Measurements from ENCODE around the gene GALNT2. TPM values are rescaled to one million over a fixed set of nuclear protein-coding genes. Genes with fewer than 3 reads are reported as not detected.

The GALNT2 gene
- total RNA-seq, 1 experiment from 2014 or later, result 114 TPM

DNA sequence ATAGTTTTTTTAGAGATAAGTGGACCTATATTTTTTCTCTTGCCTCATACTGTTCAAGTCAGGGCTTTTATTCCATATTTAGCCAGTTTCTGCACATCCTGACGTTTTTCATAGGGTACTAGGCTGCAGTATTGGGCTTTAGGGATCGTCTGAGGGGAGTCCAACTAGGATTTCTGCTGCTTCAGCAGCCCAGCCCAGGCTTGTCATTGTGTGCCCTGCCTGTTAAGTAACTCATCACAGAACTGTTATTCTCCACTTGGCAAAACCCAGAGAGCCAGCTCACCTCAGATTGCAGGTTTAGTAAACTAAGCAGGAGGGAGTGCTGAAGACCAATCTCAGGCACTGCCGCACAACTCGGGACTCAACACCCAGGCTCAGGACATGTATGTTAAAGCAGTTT lies 2.8 kb downstream of the GALNT2 start:
- peaks cover 56% of the 10 kb centered on the region for H3K4me1 Mint-ChIP-seq (ENCODE audit: insufficient read depth, unreplicated experiment)
- ChIA-PET CTCF (interaction anchor here (0.6 to 4.7 kb wide), 16 partner anchors 9 to 813 kb away, joined by 3 to 82 read pairs (median 4); no protein-coding TSS in a partner anchor), POLR2A (interaction anchor here (0.6 to 7.5 kb wide), 20 partner anchors 9 to 1350 kb away, joined by 3 to 166 read pairs (median 3); partner anchors contain the start of genes TAF5L and URB2)
- TF ChIP-seq, protein P1, sequence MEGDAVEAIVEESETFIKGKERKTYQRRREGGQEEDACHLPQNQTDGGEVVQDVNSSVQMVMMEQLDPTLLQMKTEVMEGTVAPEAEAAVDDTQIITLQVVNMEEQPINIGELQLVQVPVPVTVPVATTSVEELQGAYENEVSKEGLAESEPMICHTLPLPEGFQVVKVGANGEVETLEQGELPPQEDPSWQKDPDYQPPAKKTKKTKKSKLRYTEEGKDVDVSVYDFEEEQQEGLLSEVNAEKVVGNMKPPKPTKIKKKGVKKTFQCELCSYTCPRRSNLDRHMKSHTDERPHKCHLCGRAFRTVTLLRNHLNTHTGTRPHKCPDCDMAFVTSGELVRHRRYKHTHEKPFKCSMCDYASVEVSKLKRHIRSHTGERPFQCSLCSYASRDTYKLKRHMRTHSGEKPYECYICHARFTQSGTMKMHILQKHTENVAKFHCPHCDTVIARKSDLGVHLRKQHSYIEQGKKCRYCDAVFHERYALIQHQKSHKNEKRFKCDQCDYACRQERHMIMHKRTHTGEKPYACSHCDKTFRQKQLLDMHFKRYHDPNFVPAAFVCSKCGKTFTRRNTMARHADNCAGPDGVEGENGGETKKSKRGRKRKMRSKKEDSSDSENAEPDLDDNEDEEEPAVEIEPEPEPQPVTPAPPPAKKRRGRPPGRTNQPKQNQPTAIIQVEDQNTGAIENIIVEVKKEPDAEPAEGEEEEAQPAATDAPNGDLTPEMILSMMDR (IDR thresholded peaks at IDR 0.05; ENCODE audit: unreplicated experiment), result no peak
- H3K27ac Mint-ChIP-seq (ENCODE audit: low read depth, unreplicated experiment), result peak overlapping the region; percentile 59
- peak overlapping the region; percentile 91 for H3K4me3 Mint-ChIP-seq (ENCODE audit: unreplicated experiment)
- no peaks in the 10 kb centered on the region for H3K27me3 Mint-ChIP-seq (ENCODE audit: insufficient read depth, unreplicated experiment)
- no peaks in the 10 kb centered on the region for H3K9me3 Mint-ChIP-seq (ENCODE audit: unreplicated experiment)
- no TSS peak for BruUV-seq (replicated peaks)
- intact Hi-C loops (cut with micrococcal nuclease), result loop anchor here (2.0 to 5.0 kb wide), 6 partner anchors 35 to 241 kb away; no protein-coding TSS in a partner anchor
- no peak for DNase-seq (ENCODE audit: unreplicated experiment)
- no peaks in the 10 kb centered on the region for H3K36me3 Mint-ChIP-seq (ENCODE audit: insufficient read depth, unreplicated experiment)

DNA sequence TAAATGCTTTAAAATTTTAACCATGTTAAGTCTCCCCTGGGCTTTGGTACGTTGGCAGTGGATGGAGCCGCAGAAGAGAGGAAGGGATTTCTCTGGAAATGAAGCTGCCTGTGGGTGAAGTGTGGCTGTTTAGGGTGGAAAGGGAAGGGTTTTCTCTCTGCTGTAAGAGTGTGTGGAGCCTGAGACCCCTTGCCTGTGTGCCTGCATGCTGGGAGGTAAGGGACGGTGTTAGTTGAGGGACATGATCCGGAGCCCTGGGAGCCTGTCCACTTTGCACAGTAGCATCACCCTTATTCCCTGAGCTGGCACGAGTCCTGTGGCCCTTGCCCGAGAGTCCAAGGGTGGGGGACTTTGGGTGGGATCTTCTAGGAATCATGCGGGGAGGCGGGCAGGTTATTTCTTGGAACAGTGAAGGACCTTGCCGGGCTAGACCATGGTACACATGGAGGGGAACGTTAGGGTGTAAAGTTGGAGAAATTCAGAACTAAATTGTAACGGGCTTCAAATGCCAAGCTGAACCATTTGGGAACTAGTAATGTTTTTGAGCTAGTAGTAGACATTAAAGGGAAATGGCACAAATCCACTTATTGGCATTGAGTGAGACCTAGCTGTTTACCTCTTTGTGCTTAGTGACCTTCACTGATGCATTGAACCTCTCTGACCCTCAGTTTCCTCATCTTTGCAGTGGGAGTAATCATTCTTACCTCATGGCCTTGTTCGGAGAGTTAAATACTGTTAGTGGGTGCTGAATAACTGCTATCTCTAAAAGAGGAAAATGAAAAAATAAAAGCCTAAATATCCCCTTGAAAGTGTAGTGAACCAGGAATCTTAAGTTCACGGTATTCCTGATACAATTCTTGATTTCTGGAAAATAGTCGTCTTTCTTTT lies 3.5 kb downstream of the GALNT2 start:
- H3K27ac Mint-ChIP-seq (ENCODE audit: low read depth, unreplicated experiment), result peak overlapping the region; percentile 59
- H3K27me3 Mint-ChIP-seq (ENCODE audit: insufficient read depth, unreplicated experiment), result no peaks in the 10 kb centered on the region
- H3K36me3 Mint-ChIP-seq (ENCODE audit: insufficient read depth, unreplicated experiment), result no peaks in the 10 kb centered on the region
- ChIA-PET CTCF (interaction anchor here (0.6 to 4.7 kb wide), 13 partner anchors 8 to 814 kb away, joined by 3 to 82 read pairs (median 4); no protein-coding TSS in a partner anchor), POLR2A (interaction anchor here (0.6 to 7.5 kb wide), 14 partner anchors 8 to 513 kb away, joined by 3 to 166 read pairs (median 4); no protein-coding TSS in a partner anchor)
- TF ChIP-seq, protein P1 (IDR thresholded peaks at IDR 0.05; ENCODE audit: unreplicated experiment), result no peak
- H3K4me3 Mint-ChIP-seq (ENCODE audit: unreplicated experiment), result no peak overlapping the region
- peaks cover 56% of the 10 kb centered on the region for H3K4me1 Mint-ChIP-seq (ENCODE audit: insufficient read depth, unreplicated experiment)
- intact Hi-C loops (cut with micrococcal nuclease), result no loop called here
- BruUV-seq (replicated peaks), result no TSS peak
- H3K9me3 Mint-ChIP-seq (ENCODE audit: unreplicated experiment), result no peaks in the 10 kb centered on the region
- no peak for DNase-seq (ENCODE audit: unreplicated experiment)

DNA sequence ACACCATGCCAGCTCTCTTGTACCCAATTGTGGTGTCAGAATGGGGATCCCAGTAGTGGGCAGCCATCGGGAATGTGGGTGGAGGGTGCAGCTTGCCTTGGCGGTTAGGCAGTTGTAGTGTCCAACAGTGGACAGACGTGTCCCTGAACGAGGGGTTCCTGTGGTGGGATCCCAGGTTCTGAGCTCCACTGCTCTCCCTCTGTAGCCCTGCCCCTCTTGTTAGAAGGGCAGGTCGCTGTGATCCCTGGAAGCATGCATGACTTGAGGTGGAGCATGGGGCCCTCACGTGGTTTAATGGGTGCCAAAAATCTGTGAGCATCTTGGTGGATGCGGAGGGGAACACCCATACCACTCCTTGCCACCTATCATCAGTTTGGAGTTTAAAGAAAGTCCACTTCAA lies 4.3 kb downstream of the GALNT2 start:
- intact Hi-C loops (cut with micrococcal nuclease), result no loop called here
- ChIA-PET POLR2A (interaction anchor here (0.7 to 7.5 kb wide), 9 partner anchors 7 to 184 kb away, joined by 3 to 166 read pairs (median 3); no protein-coding TSS in a partner anchor), CTCF (interaction anchor here (1.0 to 4.7 kb wide), 7 partner anchors 7 to 410 kb away, joined by 3 to 82 read pairs (median 10); no protein-coding TSS in a partner anchor)
- no peak for DNase-seq (ENCODE audit: unreplicated experiment)
- Mint-ChIP-seq H3K9me3 (ENCODE audit: unreplicated experiment) (no peaks in the 10 kb centered on the region), H3K27me3 (ENCODE audit: insufficient read depth, unreplicated experiment) (no peaks in the 10 kb centered on the region), H3K27ac (ENCODE audit: low read depth, unreplicated experiment) (peak overlapping the region; percentile 59), H3K4me3 (ENCODE audit: unreplicated experiment) (no peak overlapping the region), H3K36me3 (ENCODE audit: insufficient read depth, unreplicated experiment) (peaks cover 6% of the 10 kb centered on the region), H3K4me1 (ENCODE audit: insufficient read depth, unreplicated experiment) (peaks cover 56% of the 10 kb centered on the region)
- no TSS peak for BruUV-seq (replicated peaks)
- TF ChIP-seq, protein P1 (IDR thresholded peaks at IDR 0.05; ENCODE audit: unreplicated experiment), result no peak

- intact Hi-C loops (cut with micrococcal nuclease), result no loop called here
- Mint-ChIP-seq H3K27ac (ENCODE audit: low read depth, unreplicated experiment) (peak overlapping the region; percentile 72), H3K4me3 (ENCODE audit: unreplicated experiment) (no peak overlapping the region), H3K4me1 (ENCODE audit: insufficient read depth, unreplicated experiment) (peaks cover 61% of the 10 kb centered on the region), H3K27me3 (ENCODE audit: insufficient read depth, unreplicated experiment) (no peaks in the 10 kb centered on the region), H3K9me3 (ENCODE audit: unreplicated experiment) (no peaks in the 10 kb centered on the region), H3K36me3 (ENCODE audit: insufficient read depth, unreplicated experiment) (peaks cover 9% of the 10 kb centered on the region)
- CTCF ChIA-PET, result interaction anchor here (1.2 to 4.7 kb wide), 3 partner anchors 12 to 411 kb away, joined by 3 to 82 read pairs (median 17); no protein-coding TSS in a partner anchor
- TF ChIP-seq, protein P1 (IDR thresholded peaks at IDR 0.05; ENCODE audit: unreplicated experiment), result no peak
- no peak for DNase-seq (ENCODE audit: unreplicated experiment)
- no TSS peak for BruUV-seq (replicated peaks)
- POLR2A ChIA-PET, result interaction anchor here (0.7 to 7.5 kb wide), 4 partner anchors 12 to 127 kb away, joined by 3 to 166 read pairs (median 7); no protein-coding TSS in a partner anchor
Measured at GRCh38 chr1:230072296-230072695, 5.3 kb downstream of the GALNT2 start.
